Natural killer cell (primary cell): ENCODE results near the gene PLCB1. TPM values are rescaled to one million over a fixed set of nuclear protein-coding genes. Genes with fewer than 3 reads are reported as not detected.

Experiments
- ATAC-seq, 3 donors: fragments of 150-1000 bp in 2 of 3; fragments of 200-7000 bp in 1 of 3; cut with Tn5 transposase; 1 replicate in 1 of 3; 2 replicates in 2 of 3; pipeline ENCODE4 v1.10.0; 2021; ENCODE audit warnings: mild to moderate bottlenecking in 2 of 3, moderate library complexity in 2 of 3
- DNase-seq, 2 donors: peaks; one replicate each; pipeline versions ENCODE4 v3.0.0 to v3.0.0-alpha.2; 2013 to 2021; ENCODE audit warnings: mixed read lengths in 1 of 2
- H3K27ac ChIP-seq: one replicate; pipeline ENCODE4 v1.5.1; 2013; ENCODE audit warnings: mild to moderate bottlenecking, low read length
- H3K27me3 ChIP-seq: one replicate; pipeline ENCODE4 v1.6.1; 2013; ENCODE audit warnings: low read length; ENCODE audit not compliant: control insufficient read depth, insufficient read depth
- H3K36me3 ChIP-seq: one replicate; pipeline ENCODE4 v1.6.1; 2013; ENCODE audit warnings: low read length; ENCODE audit not compliant: control insufficient read depth, insufficient read depth
- H3K4me1 ChIP-seq: one replicate; pipeline ENCODE4 v1.6.1; 2013; ENCODE audit warnings: low read length; ENCODE audit not compliant: control insufficient read depth, insufficient read depth
- H3K4me3 ChIP-seq: one replicate; pipeline ENCODE4 v1.5.1; 2013; ENCODE audit warnings: low read length
- H3K9me3 ChIP-seq: one replicate; pipeline ENCODE4 v1.6.1; 2013; ENCODE audit warnings: low read length; ENCODE audit not compliant: control insufficient read depth, insufficient read depth
- H3K27ac Mint-ChIP-seq, 2 donors: one replicate each; pipeline ENCODE4 v1.8.0; 2022; ENCODE audit warnings: mild to moderate bottlenecking in 2 of 2, mixed read lengths in 2 of 2, moderate library complexity in 1 of 2
- H3K27me3 Mint-ChIP-seq, 2 donors: one replicate each; pipeline ENCODE4 v1.8.0; 2022; ENCODE audit warnings: low read depth in 2 of 2, mixed read lengths in 2 of 2
- H3K36me3 Mint-ChIP-seq: one replicate; pipeline ENCODE4 v1.8.0; 2022; ENCODE audit warnings: mixed read lengths
- H3K4me1 Mint-ChIP-seq, 2 donors: one replicate each; pipeline ENCODE4 v1.8.0; 2022; ENCODE audit warnings: mixed read lengths in 2 of 2
- H3K4me3 Mint-ChIP-seq: one replicate; pipeline ENCODE4 v1.8.0; 2022; ENCODE audit warnings: mild to moderate bottlenecking, moderate library complexity, mixed read lengths
- H3K9me3 Mint-ChIP-seq, 2 donors: one replicate each; pipeline ENCODE4 v1.8.0; 2022; ENCODE audit warnings: mixed read lengths in 2 of 2
- WGBS: methylation state at CpG from one replicate; pipeline ENCODE4 v1.1.7; 2013; ENCODE audit warnings: missing lambda C conversion rate; ENCODE audit not compliant: insufficient coverage; 5-methylcytosine and 5-hydroxymethylcytosine counted together
- intact Hi-C: fragments of 100-400 bp; cut with micrococcal nuclease; formaldehyde crosslinking; loops from one replicate; pipeline ENCODE4 v1.14.2; 2022
- total RNA-seq, 4 donors: library from RNA; stranded (reverse); fragments of 120-200 nt in 1 of 4; gene quantifications; one replicate each; pipeline versions ENCODE4 v1.2.3 to v1.2.4, GENCODE V29; 2013 to 2022
- TF ChIP-seq, protein P1 (sequence below): fragments of 200-600 bp; IDR thresholded peaks from one replicate; pipeline ENCODE4 v1.8.0; 2022; ENCODE audit warnings: antibody characterized with exemption

Gene PLCB1
- total RNA-seq, 3 donors from 2014 or later (not counting 1 experiment from before 2014, with no cell fraction given): 48.7 to 66.2 (median 57.7) TPM

DNA sequence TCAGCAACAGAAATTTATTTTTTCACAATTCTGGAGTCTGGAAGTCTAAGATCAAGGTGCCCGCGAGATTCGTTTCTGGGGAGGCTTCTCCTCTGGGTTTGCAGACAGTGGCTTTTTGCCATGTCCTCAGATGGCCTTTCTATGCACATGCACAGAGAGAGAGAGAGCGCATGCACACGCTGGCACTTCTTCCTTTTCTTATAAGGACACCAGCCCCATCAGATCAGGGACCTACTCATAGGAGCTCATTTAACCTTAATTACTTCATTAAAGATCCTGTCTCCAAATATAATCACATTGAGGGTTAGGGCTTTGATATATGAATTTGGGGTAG, 676.1 kb downstream of the PLCB1 start:
- H3K4me1 Mint-ChIP-seq: peaks cover 11 to 14% of the 10 kb centered on the region in 2 donors
- no peak overlapping the region for H3K27ac Mint-ChIP-seq
- TF ChIP-seq, protein P1, sequence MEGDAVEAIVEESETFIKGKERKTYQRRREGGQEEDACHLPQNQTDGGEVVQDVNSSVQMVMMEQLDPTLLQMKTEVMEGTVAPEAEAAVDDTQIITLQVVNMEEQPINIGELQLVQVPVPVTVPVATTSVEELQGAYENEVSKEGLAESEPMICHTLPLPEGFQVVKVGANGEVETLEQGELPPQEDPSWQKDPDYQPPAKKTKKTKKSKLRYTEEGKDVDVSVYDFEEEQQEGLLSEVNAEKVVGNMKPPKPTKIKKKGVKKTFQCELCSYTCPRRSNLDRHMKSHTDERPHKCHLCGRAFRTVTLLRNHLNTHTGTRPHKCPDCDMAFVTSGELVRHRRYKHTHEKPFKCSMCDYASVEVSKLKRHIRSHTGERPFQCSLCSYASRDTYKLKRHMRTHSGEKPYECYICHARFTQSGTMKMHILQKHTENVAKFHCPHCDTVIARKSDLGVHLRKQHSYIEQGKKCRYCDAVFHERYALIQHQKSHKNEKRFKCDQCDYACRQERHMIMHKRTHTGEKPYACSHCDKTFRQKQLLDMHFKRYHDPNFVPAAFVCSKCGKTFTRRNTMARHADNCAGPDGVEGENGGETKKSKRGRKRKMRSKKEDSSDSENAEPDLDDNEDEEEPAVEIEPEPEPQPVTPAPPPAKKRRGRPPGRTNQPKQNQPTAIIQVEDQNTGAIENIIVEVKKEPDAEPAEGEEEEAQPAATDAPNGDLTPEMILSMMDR: no peak
- DNase-seq (no peak), ATAC-seq (no peak)
- H3K9me3 Mint-ChIP-seq: no peaks in the 10 kb centered on the region
- no peaks in the 10 kb centered on the region for H3K27me3 Mint-ChIP-seq
- Histone ChIP-seq H3K27me3 (no peaks in the 10 kb centered on the region), H3K27ac (no peak overlapping the region), H3K4me3 (no peak overlapping the region), H3K9me3 (no peaks in the 10 kb centered on the region), H3K36me3 (no peaks in the 10 kb centered on the region), H3K4me1 (no peaks in the 10 kb centered on the region)
- intact Hi-C loops: no loop called here
- H3K36me3 Mint-ChIP-seq: no peaks in the 10 kb centered on the region
- H3K4me3 Mint-ChIP-seq: no peak overlapping the region
- 72% methylated on average over 3 of the region's 5 CpGs for WGBS

DNA sequence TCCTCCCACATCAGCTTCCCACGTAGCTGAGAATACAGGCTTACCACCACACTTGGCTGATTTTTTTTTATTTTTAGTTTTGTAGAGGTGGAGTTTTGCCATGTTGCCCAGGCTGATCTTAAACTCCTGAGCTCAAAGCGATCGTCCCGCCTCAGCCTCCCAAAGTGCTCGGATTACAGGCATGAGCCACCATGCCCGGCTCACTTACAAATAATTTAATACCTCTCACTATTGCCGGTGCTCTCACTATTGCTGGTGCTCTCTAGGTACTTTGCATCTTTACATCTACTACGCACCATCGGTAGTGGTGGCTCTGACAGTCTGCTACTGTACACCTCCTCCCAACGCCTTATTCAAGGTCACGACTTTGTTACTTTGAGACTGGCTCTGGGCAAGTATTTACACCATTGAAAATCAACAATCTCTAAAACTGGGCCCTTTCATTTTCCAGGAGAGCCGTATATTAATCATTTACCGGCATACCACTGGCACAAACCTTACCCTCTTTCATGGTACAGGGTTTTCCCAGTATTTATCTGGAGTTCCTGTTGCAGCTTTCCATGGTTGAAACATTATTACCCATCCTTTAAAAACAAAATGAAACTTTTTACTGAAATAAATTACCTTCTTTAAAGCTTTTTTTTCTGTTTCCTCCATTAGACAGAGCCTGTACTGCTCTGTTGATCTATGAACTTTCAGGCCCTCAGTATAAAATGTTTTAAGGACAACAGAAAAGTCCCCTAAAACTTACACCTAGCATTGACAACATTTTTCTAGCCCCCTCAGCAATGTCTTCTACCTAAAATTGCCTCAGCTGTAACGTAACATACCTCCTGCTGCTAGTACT, 677.3 kb downstream of the PLCB1 start:
- Histone ChIP-seq H3K36me3 (no peaks in the 10 kb centered on the region), H3K27me3 (no peaks in the 10 kb centered on the region), H3K4me3 (no peak overlapping the region), H3K27ac (no peak overlapping the region), H3K4me1 (no peaks in the 10 kb centered on the region), H3K9me3 (no peaks in the 10 kb centered on the region)
- no peak overlapping the region for H3K4me3 Mint-ChIP-seq
- WGBS: 95% methylated on average over 13 of the region's 14 CpGs
- no peaks in the 10 kb centered on the region for H3K27me3 Mint-ChIP-seq
- H3K4me1 Mint-ChIP-seq: peaks cover 11 to 14% of the 10 kb centered on the region in 2 donors
- intact Hi-C loops: no loop called here
- ATAC-seq: no peak
- TF ChIP-seq, protein P1: no peak
- no peaks in the 10 kb centered on the region for H3K36me3 Mint-ChIP-seq
- DNase-seq: no peak
- H3K9me3 Mint-ChIP-seq: no peaks in the 10 kb centered on the region
- no peak overlapping the region for H3K27ac Mint-ChIP-seq

DNA sequence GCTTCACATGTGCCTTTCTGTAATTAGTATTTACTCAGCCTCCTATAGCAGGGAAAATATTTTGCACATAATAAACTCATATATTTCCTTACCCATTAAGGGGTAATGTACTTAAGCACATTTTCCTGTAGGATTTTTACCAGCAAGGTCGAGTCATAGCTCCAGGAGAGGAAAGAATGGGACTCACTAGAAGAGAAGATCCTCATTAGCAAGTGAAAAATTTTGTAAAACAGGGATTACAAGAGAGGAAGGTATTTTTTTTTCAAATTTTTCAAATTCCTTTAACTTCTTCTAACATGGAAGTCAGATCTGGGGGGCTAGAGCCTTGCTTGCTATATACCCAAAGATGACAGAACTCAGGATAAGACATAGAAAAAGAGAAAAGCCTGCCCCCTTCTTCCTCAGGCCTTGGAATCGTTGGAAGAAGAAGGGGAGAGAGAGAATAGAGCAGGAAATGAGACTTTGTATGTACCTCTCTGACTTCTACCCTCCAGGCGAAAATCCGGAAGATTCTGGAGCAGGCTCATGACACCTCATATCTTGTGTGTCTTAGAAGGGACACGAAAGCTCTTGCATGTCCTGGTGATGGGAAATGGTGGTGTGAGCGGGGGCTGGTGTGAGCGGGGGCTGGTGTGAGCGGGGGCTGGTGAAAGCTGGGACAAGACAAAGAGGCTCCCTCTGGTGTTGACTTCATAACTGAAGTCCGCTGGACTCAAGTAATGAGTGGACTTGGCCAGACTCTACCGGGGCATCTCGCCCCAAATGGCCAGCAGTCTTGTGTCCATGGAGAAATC, 679.9 kb downstream of the PLCB1 start:
- Histone ChIP-seq H3K27me3 (no peaks in the 10 kb centered on the region), H3K9me3 (no peaks in the 10 kb centered on the region), H3K27ac (no peak overlapping the region), H3K4me1 (no peaks in the 10 kb centered on the region), H3K4me3 (no peak overlapping the region), H3K36me3 (no peaks in the 10 kb centered on the region)
- intact Hi-C loops: no loop called here
- H3K36me3 Mint-ChIP-seq: no peaks in the 10 kb centered on the region
- TF ChIP-seq, protein P1: no peak
- no peaks in the 10 kb centered on the region for H3K9me3 Mint-ChIP-seq
- no peak for ATAC-seq
- no peak for DNase-seq
- no peak overlapping the region for H3K4me3 Mint-ChIP-seq
- H3K27ac Mint-ChIP-seq: no peak overlapping the region
- WGBS: 94% methylated on average over 10 of the region's 11 CpGs
- no peaks in the 10 kb centered on the region for H3K27me3 Mint-ChIP-seq
- H3K4me1 Mint-ChIP-seq: peaks cover 14 to 19% of the 10 kb centered on the region in 2 donors
